HepG2 (cell line): ENCODE data around the gene STARD10. TPM values are rescaled to one million over a fixed set of nuclear protein-coding genes. Genes with fewer than 3 reads are reported as not detected.
"Not testable (repeated sequence)": the region's sequence is repeated elsewhere in the genome, so short reads cannot be mapped to it uniquely, and the experiment has no call there.

Experiments
- ATAC-seq: fragments of 200-7000 bp; cut with Tn5 transposase; 3 replicates; pipeline ENCODE4 v1.9.1; 2020; ENCODE audit warnings: mild to moderate bottlenecking, moderate library complexity
- BruUV-seq: library from RNA; stranded (reverse); fragments of 400-500 nt; replicated peaks from 2 replicates; lab custom pipeline; 2021; lab: Mats Ljungman, UMichigan
- CTCF ChIA-PET: fragments of 300-600 bp; formaldehyde crosslinking; extraction: SDS; loops from one replicate; lab custom pipeline; 2021; ENCODE audit warnings: low total read pairs, inconsistent platforms, low intra/inter-chr PET ratio; lab: Yijun Ruan, JAX
- POLR2A ChIA-PET: fragments of 350-600 bp; sonication (Branson Sonifier 250); formaldehyde crosslinking; loops from one replicate; lab custom pipeline; 2020; ENCODE audit warnings: antibody characterized with exemption, inconsistent platforms; lab: Yijun Ruan, JAX
- DNase-seq: peaks from one replicate; pipeline ENCODE4 v3.0.0-alpha.2; 2015; ENCODE audit warnings: low spot score
- FAIRE-seq: peaks from 3 replicates; lab custom pipeline; 2011; peaks lifted over from hg19 to GRCh38; lab: Jason Lieb, UNC
- H2AFZ ChIP-seq: one replicate; pipeline ENCODE4 v1.6.1; 2011; ENCODE audit warnings: low read length, inconsistent platforms
- H3K27ac ChIP-seq: fragments of 300-600 bp; 3 replicates; pipeline ENCODE4 v1.8.0; 2011; ENCODE audit warnings: mixed run types, mild to moderate bottlenecking, mixed read lengths, low read length, inconsistent platforms; ENCODE audit not compliant: insufficient read depth; ENCODE audit errors: extremely low read length
- H3K27me3 ChIP-seq, 2 experiments: fragments of 200-600 bp in 1 of 2; 2 replicates in 1 of 2; 3 replicates in 1 of 2; pipeline versions ENCODE4 v1.6.0 to v1.8.0; 2011; ENCODE audit warnings: low read length in 2 of 2, mild to moderate bottlenecking in 2 of 2, moderate library complexity in 2 of 2, inconsistent platforms in 1 of 2; ENCODE audit not compliant: insufficient read depth in 2 of 2, control insufficient read depth in 1 of 2
- H3K36me3 ChIP-seq, 2 experiments: fragments of 200-600 bp in 1 of 2; replicated peaks in 1 of 2; 2 replicates in 1 of 2; 3 replicates in 1 of 2; pipeline versions ENCODE4 v1.5.1 to v1.8.0; 2011; ENCODE audit warnings: low read length in 2 of 2, inconsistent platforms in 1 of 2; ENCODE audit not compliant: insufficient read depth in 2 of 2, control insufficient read depth in 1 of 2
- H3K4me1 ChIP-seq: 2 replicates; pipeline ENCODE4 v1.5.1; 2012; ENCODE audit warnings: low read length, inconsistent platforms; ENCODE audit not compliant: insufficient read depth
- H3K4me2 ChIP-seq: 2 replicates; pipeline ENCODE4 v1.6.0; 2011; ENCODE audit warnings: low read depth, low read length, inconsistent platforms
- H3K4me3 ChIP-seq, 3 experiments: fragments of 200-600 bp in 1 of 3; sonication (generic), shearing (Covaris generic) in 1 of 3; replicated peaks in 1 of 3; 2 replicates each; pipeline ENCODE4 v1.5.1; 2011 to 2016; ENCODE audit warnings: low read length in 3 of 3, inconsistent platforms in 2 of 3, low read depth in 2 of 3, mild to moderate bottlenecking in 2 of 3, control low read depth in 1 of 3, mixed read lengths in 1 of 3; ENCODE audit not compliant: insufficient read depth in 1 of 3
- H3K79me2 ChIP-seq: one replicate; pipeline ENCODE4 v1.6.1; 2011; ENCODE audit warnings: low read length, inconsistent platforms; ENCODE audit not compliant: insufficient read depth
- H3K9ac ChIP-seq: 2 replicates; pipeline ENCODE4 v1.6.0; 2011; ENCODE audit warnings: mild to moderate bottlenecking, low read depth, low read length, inconsistent platforms; ENCODE audit not compliant: insufficient read depth
- H3K9me3 ChIP-seq: 2 replicates; pipeline ENCODE4 v1.5.1; 2012; ENCODE audit warnings: mild to moderate bottlenecking, low read length
- H4K20me1 ChIP-seq: 2 replicates; pipeline ENCODE4 v1.6.0; 2011; ENCODE audit warnings: inconsistent platforms, mild to moderate bottlenecking, low read length, moderate library complexity; ENCODE audit not compliant: insufficient read depth
- ATF6 ChIP-seq: sonication (generic); formaldehyde crosslinking; conservative IDR thresholded peaks from 2 replicates; pipeline ENCODE4 v1.4.0; 2020; ENCODE audit warnings: missing genetic modification reagents
- NFATC3 ChIP-seq: sonication (generic); formaldehyde crosslinking; IDR thresholded peaks from 2 replicates; pipeline ENCODE4 v1.5.1; 2020; ENCODE audit warnings: mild to moderate bottlenecking, missing genetic modification reagents
- ZNF20 ChIP-seq: sonication (generic); formaldehyde crosslinking; IDR thresholded peaks from 2 replicates; pipeline ENCODE4 v1.4.0; 2020; ENCODE audit warnings: mild to moderate bottlenecking, moderate library complexity, missing genetic modification reagents
- ZNF567 ChIP-seq: sonication (generic); formaldehyde crosslinking; IDR thresholded peaks from 2 replicates; pipeline ENCODE4 v1.8.1; 2023; ENCODE audit warnings: mild to moderate bottlenecking, missing genetic modification reagents, borderline replicate concordance
- ZNF674 ChIP-seq: sonication (generic); formaldehyde crosslinking; IDR thresholded peaks from 2 replicates; pipeline ENCODE4 v1.5.0; 2020; ENCODE audit warnings: low read depth, mild to moderate bottlenecking, missing genetic modification reagents
- ZNF777 ChIP-seq: sonication (generic); formaldehyde crosslinking; IDR thresholded peaks from 2 replicates; pipeline ENCODE4 v1.4.0; 2020; ENCODE audit warnings: missing genetic modification reagents
- ZNF841 ChIP-seq: sonication (generic); formaldehyde crosslinking; IDR thresholded peaks from 2 replicates; pipeline ENCODE4 v1.8.1; 2023; ENCODE audit warnings: missing genetic modification reagents, borderline replicate concordance
- WGBS: methylation state at CpG from one replicate; pipeline ENCODE4 v1.1.6; 2017; ENCODE audit warnings: low lambda C conversion rate; 5-methylcytosine and 5-hydroxymethylcytosine counted together
- in situ Hi-C: cut with HindIII; loops from 2 replicates; pipeline ENCODE4 v1.10.0; 2017; ENCODE audit warnings: low pct_unique_long_range_greater_than_20kb; ENCODE audit not compliant: extremely low pct_ligation_motif_present
- intact Hi-C: fragments of 100-400 bp; cut with micrococcal nuclease; formaldehyde crosslinking; loops from one replicate; pipeline ENCODE4 v1.10.0; 2022; ENCODE audit not compliant: unreplicated experiment
- polyA plus RNA-seq, 8 experiments: library from polyadenylated mRNA; depleted of rRNA in 3 of 8; stranded (reverse) in 7 of 8; unstranded in 1 of 8; fragments of >200 nt; fragmentation: Illumina TruSeq in 4 of 8; extraction: Trizol in 4 of 8; gene quantifications; 2 replicates each; pipeline versions ENCODE4 v1.2.1 to v1.2.3, GENCODE V29; 2011 to 2016; ENCODE audit warnings: low read depth in 4 of 8, missing spikeins in 1 of 8, mixed read lengths in 1 of 8; ENCODE audit not compliant: insufficient read depth in 1 of 8
- total RNA-seq, 5 experiments: library from RNA; depleted of rRNA; stranded (reverse); fragments of >200 nt; fragmentation: Illumina TruSeq; extraction: Trizol; gene quantifications; 2 replicates each; pipeline ENCODE4 v1.2.3, GENCODE V29; 2016; ENCODE audit warnings: low read depth in 1 of 5

STARD10 gene
- total and polyA plus RNA-seq, 2 of the 13 experiments (the other 11 are each of a cell fraction or from before 2014, with no cell fraction given): 260 to 341 TPM

GRCh38 chr11:72806378-72806777 is 12.5 kb upstream of the STARD10 start:
- H3K9ac ChIP-seq, ATAC-seq, H4K20me1 ChIP-seq, FAIRE-seq, CTCF ChIA-PET, H3K4me2 ChIP-seq, intact Hi-C loops, H3K27me3 ChIP-seq, H3K4me3 ChIP-seq, H3K36me3 ChIP-seq, H3K9me3 ChIP-seq, H3K27ac ChIP-seq, DNase-seq, H3K79me2 ChIP-seq, in situ Hi-C loops, H2AFZ ChIP-seq, BruUV-seq: not testable (repeated sequence)
- peaks cover 22% of the 10 kb centered on the region for H3K4me1 ChIP-seq
- WGBS: 100% methylated on average over 1 of the region's 1 CpG
- POLR2A ChIA-PET: interaction anchor here (1.8 kb wide), 1 partner anchor 12 kb away, joined by 13 read pairs; the partner anchor contains the start of gene STARD10

GRCh38 chr11:72805216-72805615 is 11.4 kb upstream of the STARD10 start:
- BruUV-seq: no TSS peak
- H3K27me3 ChIP-seq: no peaks in the 10 kb centered on the region
- H3K27ac ChIP-seq: no peak overlapping the region
- in situ Hi-C loops: no loop called here
- intact Hi-C loops: no loop called here
- H3K79me2 ChIP-seq: no peaks in the 10 kb centered on the region
- H3K36me3 ChIP-seq: no peaks in the 10 kb centered on the region; a peak in 1 of 5 replicates
- CTCF ChIA-PET: no interaction called here
- no peak overlapping the region for H3K4me3 ChIP-seq
- H3K9me3 ChIP-seq: no peaks in the 10 kb centered on the region
- no peaks in the 10 kb centered on the region for H4K20me1 ChIP-seq
- POLR2A ChIA-PET: no interaction called here
- no peak overlapping the region for H3K9ac ChIP-seq
- FAIRE-seq (no peak), ATAC-seq (no peak), DNase-seq (no peak)
- 80% methylated on average over 6 of the region's 6 CpGs for WGBS
- H2AFZ ChIP-seq: no peak overlapping the region
- H3K4me1 ChIP-seq: peaks cover 22% of the 10 kb centered on the region
- no peak overlapping the region for H3K4me2 ChIP-seq
- TF ChIP-seq ZNF674 (CRISPR knock-in tag) (no peak), ZNF777 (CRISPR knock-in tag) (no peak), ZNF567 (CRISPR knock-in tag) (no peak), NFATC3 (CRISPR knock-in tag) (no peak), ATF6 (CRISPR knock-in tag) (no peak), ZNF841 (no peak), ZNF20 (no peak)
